GM23248 (cell line): Measurements from ENCODE around the gene SULF2. TPM values are rescaled to one million over a fixed set of nuclear protein-coding genes. Genes with fewer than 3 reads are reported as not detected.

Experiments used
- DNase-seq: peaks from one replicate; pipeline ENCODE4 v3.0.0-alpha.2; 2015
- H2AFZ ChIP-seq: fragments of 200-600 bp; sonication (generic); 2 replicates; pipeline ENCODE4 v1.6.1; 2016; ENCODE audit warnings: antibody characterized with exemption
- H3F3A ChIP-seq: fragments of 200-600 bp; sonication (generic); 2 replicates; pipeline ENCODE4 v1.6.1; 2016; ENCODE audit warnings: mild to moderate bottlenecking, antibody characterized with exemption, mixed run types; ENCODE audit not compliant: insufficient read depth
- H3K27ac ChIP-seq: fragments of 200-600 bp; sonication (generic); 2 replicates; pipeline ENCODE4 v1.5.1; 2016; ENCODE audit warnings: mild to moderate bottlenecking
- H3K27me3 ChIP-seq: fragments of 200-600 bp; sonication (generic); replicated peaks from 2 replicates; pipeline ENCODE4 v1.6.1; 2016; ENCODE audit warnings: mild to moderate bottlenecking; ENCODE audit not compliant: insufficient read depth
- H3K36me3 ChIP-seq: fragments of 200-600 bp; sonication (generic); 2 replicates; pipeline ENCODE4 v1.6.1; 2016; ENCODE audit warnings: low read depth, mild to moderate bottlenecking
- H3K4me1 ChIP-seq: fragments of 200-600 bp; sonication (generic); 2 replicates; pipeline ENCODE4 v1.6.1; 2016; ENCODE audit warnings: mild to moderate bottlenecking; ENCODE audit not compliant: insufficient read depth
- H3K4me2 ChIP-seq: fragments of 200-600 bp; sonication (generic); one replicate; pipeline ENCODE4 v1.6.1; 2016; ENCODE audit warnings: mild to moderate bottlenecking; ENCODE audit not compliant: unreplicated experiment
- H3K4me3 ChIP-seq: fragments of 200-600 bp; sonication (generic); 2 replicates; pipeline ENCODE4 v1.5.1; 2016; ENCODE audit warnings: mild to moderate bottlenecking
- H3K79me2 ChIP-seq: fragments of 200-600 bp; sonication (generic); 2 replicates; pipeline ENCODE4 v1.6.1; 2016; ENCODE audit warnings: mild to moderate bottlenecking; ENCODE audit not compliant: insufficient read depth
- H3K9ac ChIP-seq: fragments of 200-600 bp; sonication (generic); 2 replicates; pipeline ENCODE4 v1.6.1; 2016; ENCODE audit warnings: mild to moderate bottlenecking
- H3K9me2 ChIP-seq: fragments of 200-600 bp; sonication (generic); 2 replicates; pipeline ENCODE4 v1.6.1; 2016; ENCODE audit warnings: mixed run types, mild to moderate bottlenecking, moderate library complexity; ENCODE audit not compliant: insufficient read depth
- H3K9me3 ChIP-seq: fragments of 200-600 bp; sonication (generic); one replicate; pipeline ENCODE4 v1.6.1; 2017; ENCODE audit warnings: low read depth
- H4K20me1 ChIP-seq: fragments of 200-600 bp; sonication (generic); 2 replicates; pipeline ENCODE4 v1.6.0; 2016; ENCODE audit not compliant: insufficient read depth
- EZH2 ChIP-seq: fragments of 200-600 bp; sonication (generic); IDR thresholded peaks from 2 replicates; pipeline ENCODE4 v1.6.1; 2018; ENCODE audit warnings: antibody characterized with exemption, mild to moderate bottlenecking; ENCODE audit not compliant: insufficient read depth, poor library complexity, severe bottlenecking
- EZH2phosphoT487 ChIP-seq: fragments of 200-600 bp; sonication (generic); IDR thresholded peaks from 2 replicates; pipeline ENCODE4 v1.6.1; 2018; ENCODE audit warnings: antibody characterized with exemption, moderate library complexity, mild to moderate bottlenecking, low read depth; ENCODE audit not compliant: insufficient read depth
- WGBS, 2 experiments: methylation state at CpG; one replicate each; pipeline ENCODE4 v1.1.6; 2015 to 2017; ENCODE audit warnings: low lambda C conversion rate in 2 of 2, low coverage in 1 of 2; ENCODE audit errors: missing lambda C conversion rate in 2 of 2; 5-methylcytosine and 5-hydroxymethylcytosine counted together
- in situ Hi-C: fragments of 300-500 bp; cut with MboI; formaldehyde crosslinking; loops from 2 replicates; pipeline ENCODE4 v1.15.0; 2020
- polyA plus RNA-seq: library from polyadenylated mRNA; unstranded; fragments of >200 nt; fragmentation: Nextera tagmentation; extraction: Ambion mirVana; gene quantifications from 2 replicates; pipeline ENCODE4 v1.2.1, GENCODE V29; 2016
- total RNA-seq: library from RNA; depleted of rRNA; stranded (reverse); fragments of >200 nt; shearing (Covaris generic); gene quantifications from 2 replicates; pipeline ENCODE4 v1.2.3, GENCODE V29; 2014

SULF2 gene
- total and polyA plus RNA-seq, 2 experiments from 2014 or later, result 2.0 to 5.6 TPM

DNA sequence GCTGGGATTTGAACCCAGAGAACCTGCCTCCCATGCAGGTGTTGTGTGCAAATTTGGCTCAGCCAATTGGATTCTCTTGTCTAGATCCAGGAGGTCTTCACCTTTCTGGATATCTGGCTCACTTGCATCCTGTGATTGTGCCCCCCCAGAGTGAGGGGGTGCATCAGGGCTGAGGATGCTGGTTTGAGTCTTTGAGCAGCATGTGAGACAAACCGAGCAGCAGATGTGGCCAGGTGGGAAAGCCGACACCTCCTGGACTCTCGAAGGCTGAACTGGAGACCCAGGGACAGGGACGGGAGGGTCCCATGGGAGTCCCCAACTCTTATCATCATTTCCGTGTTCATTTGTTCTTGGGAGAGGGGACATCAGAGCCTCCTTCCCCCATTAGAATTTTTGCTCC is 30.6 kb upstream of the SULF2 start:
- in situ Hi-C loops, result no loop called here
- no peaks in the 10 kb centered on the region for H3F3A ChIP-seq
- no peak overlapping the region for H3K9ac ChIP-seq
- TF ChIP-seq EZH2, result no peak
- TF ChIP-seq EZH2phosphoT487, result no peak
- 36 to 38% methylated on average over 5 of the region's 5 CpGs for WGBS, 2 experiments
- no peak overlapping the region for H3K4me2 ChIP-seq
- peaks cover 20% of the 10 kb centered on the region for H3K27me3 ChIP-seq
- no peak for DNase-seq
- no peak overlapping the region for H2AFZ ChIP-seq
- no peaks in the 10 kb centered on the region for H3K79me2 ChIP-seq
- H3K9me3 ChIP-seq, result no peaks in the 10 kb centered on the region
- H3K9me2 ChIP-seq, result no peaks in the 10 kb centered on the region
- no peaks in the 10 kb centered on the region for H3K36me3 ChIP-seq
- no peaks in the 10 kb centered on the region for H3K4me1 ChIP-seq
- H4K20me1 ChIP-seq, result no peaks in the 10 kb centered on the region
- H3K4me3 ChIP-seq, result no peak overlapping the region
- H3K27ac ChIP-seq, result no peak overlapping the region

DNA sequence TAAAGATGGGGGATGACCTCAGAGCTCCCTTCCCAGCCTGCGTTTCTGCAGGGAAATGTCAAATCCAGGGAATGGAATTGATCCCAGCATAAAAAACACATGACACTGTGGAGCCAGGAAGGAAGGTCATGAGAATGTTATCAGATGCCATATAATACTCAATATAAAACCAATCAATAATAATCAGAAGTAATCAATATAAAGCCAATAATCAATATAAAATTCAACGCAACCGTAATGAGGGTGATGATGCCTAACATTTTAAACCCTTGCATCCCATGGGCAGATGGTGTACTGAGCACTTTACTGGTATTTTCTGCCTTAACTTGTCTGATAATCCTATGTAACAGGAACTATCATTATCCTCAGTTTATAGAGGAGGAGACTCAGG is 30.1 kb upstream of the SULF2 start:
- Histone ChIP-seq H3K36me3 (no peaks in the 10 kb centered on the region), H3K4me2 (no peak overlapping the region), H3F3A (no peaks in the 10 kb centered on the region), H3K9me3 (no peaks in the 10 kb centered on the region), H3K4me1 (no peaks in the 10 kb centered on the region), H3K27ac (no peak overlapping the region), H3K9me2 (no peaks in the 10 kb centered on the region), H3K27me3 (peaks cover 20% of the 10 kb centered on the region), H3K9ac (no peak overlapping the region), H4K20me1 (no peaks in the 10 kb centered on the region), H3K79me2 (no peaks in the 10 kb centered on the region), H2AFZ (no peak overlapping the region), H3K4me3 (no peak overlapping the region)
- WGBS, 2 experiments, result 34 to 36% methylated on average over 3 of the region's 3 CpGs
- DNase-seq, result no peak
- in situ Hi-C loops, result no loop called here
- TF ChIP-seq EZH2, result no peak
- TF ChIP-seq EZH2phosphoT487, result no peak

GRCh38 chr20:47814632-47815415 is 29.5 kb upstream of the SULF2 start:
- no peaks in the 10 kb centered on the region for H4K20me1 ChIP-seq
- H3K27ac ChIP-seq, result no peak overlapping the region
- TF ChIP-seq EZH2 (no peak), EZH2phosphoT487 (no peak)
- H2AFZ ChIP-seq, result no peak overlapping the region
- H3F3A ChIP-seq, result no peaks in the 10 kb centered on the region
- no peak overlapping the region for H3K4me3 ChIP-seq
- H3K27me3 ChIP-seq, result peaks cover 25% of the 10 kb centered on the region
- no peaks in the 10 kb centered on the region for H3K9me3 ChIP-seq
- H3K9ac ChIP-seq, result no peak overlapping the region
- in situ Hi-C loops, result no loop called here
- H3K4me1 ChIP-seq, result no peaks in the 10 kb centered on the region
- no peaks in the 10 kb centered on the region for H3K9me2 ChIP-seq
- DNase-seq, result no peak
- H3K36me3 ChIP-seq, result no peaks in the 10 kb centered on the region
- 25 to 35% methylated on average over 4 of the region's 4 CpGs for WGBS, 2 experiments
- H3K79me2 ChIP-seq, result no peaks in the 10 kb centered on the region
- H3K4me2 ChIP-seq, result no peak overlapping the region

- H3K27me3 ChIP-seq, result peaks cover 34% of the 10 kb centered on the region
- TF ChIP-seq EZH2phosphoT487 (no peak), EZH2 (no peak)
- WGBS, 2 experiments, result 40% methylated on average over 18 of the region's 18 CpGs
These were observed 25.6 kb upstream of the SULF2 start for GRCh38 chr20:47810721-47811347.

More at GRCh38 chr20:47810721-47811347, 25.6 kb upstream of the SULF2 start:
- Histone ChIP-seq H3K9me3 (no peaks in the 10 kb centered on the region), H3K27ac (no peak overlapping the region), H3K4me2 (no peak overlapping the region), H2AFZ (no peak overlapping the region), H3K9ac (no peak overlapping the region), H3K4me1 (no peaks in the 10 kb centered on the region), H3K4me3 (no peak overlapping the region), H3K9me2 (no peaks in the 10 kb centered on the region), H3K79me2 (no peaks in the 10 kb centered on the region), H3F3A (no peaks in the 10 kb centered on the region), H3K36me3 (no peaks in the 10 kb centered on the region), H4K20me1 (no peaks in the 10 kb centered on the region)
- in situ Hi-C loops, result no loop called here
- no peak for DNase-seq
